Activated T-cell treated with anti-CD3 and anti-CD28 coated beads for 24 hours (primary cell): ENCODE results near the gene CTAGE9.

Source experiments
- DNase-seq: peaks from one replicate; pipeline ENCODE4 v3.0.0-alpha.2; 2020; ENCODE audit warnings: low read depth

The CTAGE9 gene

DNA sequence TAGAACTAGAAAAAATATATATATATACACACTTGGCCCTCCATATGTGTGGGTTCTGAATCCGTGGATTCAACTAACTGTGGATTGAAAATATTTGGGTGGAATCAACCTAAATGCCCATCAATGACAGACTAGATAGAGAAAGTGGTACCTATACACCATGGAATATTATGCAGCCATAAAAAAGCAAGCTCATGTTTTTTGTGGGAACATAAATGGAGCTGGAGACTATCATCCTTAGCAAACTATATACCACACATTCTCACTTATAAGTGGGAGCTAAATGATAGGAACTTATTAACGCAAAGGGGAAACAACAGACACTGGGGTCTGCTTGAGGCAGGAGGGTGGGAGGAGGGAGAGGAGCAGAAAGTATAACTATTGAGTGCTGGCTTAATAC, 37.6 kb downstream of the CTAGE9 start:
- no peak for DNase-seq

DNA sequence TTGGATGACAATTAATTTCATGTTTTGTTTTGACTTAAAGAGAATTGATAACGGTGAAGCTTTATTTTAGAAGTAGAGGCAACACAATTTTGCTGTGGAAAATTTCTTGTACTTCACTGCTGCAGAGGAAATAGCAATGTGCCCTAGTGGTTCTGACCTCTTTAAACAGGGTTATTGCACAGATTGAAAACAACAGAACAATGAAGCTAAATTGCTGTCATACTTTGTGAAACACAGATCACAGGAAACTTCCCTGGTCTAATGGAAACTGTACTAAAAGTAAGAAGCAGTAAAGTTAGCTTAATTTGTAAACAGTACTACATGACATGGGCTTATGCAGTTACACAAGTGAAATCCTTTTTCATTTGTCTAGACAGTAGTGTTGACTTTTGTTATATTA, 40.9 kb downstream of the CTAGE9 start:
- DNase-seq, result no peak

DNA sequence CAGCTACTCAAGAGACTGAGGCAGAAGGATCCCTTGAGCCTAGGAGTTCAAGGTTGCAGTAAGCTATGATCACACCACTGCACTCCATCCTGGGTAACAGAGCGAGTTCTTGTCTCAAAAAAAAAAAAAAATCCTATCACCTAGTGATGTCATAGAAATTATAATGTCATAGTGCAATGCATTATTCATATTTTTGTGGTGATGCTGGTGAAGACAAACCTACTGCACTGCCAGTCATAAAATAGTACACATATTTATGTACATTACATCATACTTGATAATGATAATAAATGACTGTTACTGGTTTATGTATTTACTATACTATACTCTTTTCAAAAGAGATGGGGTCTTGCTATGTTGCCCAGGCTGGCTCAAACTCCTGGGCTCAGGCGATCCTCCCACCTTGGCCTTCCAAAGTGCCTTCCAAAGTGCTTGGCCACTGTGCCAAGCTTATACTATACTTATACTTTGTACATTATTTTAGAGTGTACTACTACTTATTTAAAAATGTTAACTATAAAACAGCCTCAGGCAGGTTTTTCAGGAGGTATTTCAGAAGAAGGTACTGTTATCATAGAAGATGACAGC, 47.1 kb downstream of the CTAGE9 start:
- DNase-seq, result no peak

DNA sequence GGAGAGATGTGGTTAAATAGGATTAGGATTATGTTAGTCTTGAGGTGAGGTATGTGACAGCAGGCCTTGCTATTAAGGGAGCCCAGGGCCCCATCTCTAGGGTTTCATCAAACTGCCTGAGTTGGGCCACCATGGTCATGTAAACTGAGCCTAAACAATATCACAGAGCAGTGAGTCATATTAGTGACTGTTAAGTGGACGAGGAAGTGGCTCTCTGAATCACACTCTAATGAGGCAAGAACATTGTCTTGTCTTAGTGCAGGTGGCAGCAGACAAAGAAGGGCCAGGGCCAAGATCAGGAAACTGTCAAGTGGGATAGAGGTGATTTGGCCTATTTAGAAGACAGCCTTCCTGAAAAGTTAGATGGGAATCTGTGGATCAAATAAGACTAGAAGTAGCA, 50.6 kb downstream of the CTAGE9 start:
- no peak for DNase-seq
